ENCODE measurements around the gene TRIM37. TPM values are rescaled to one million over a fixed set of nuclear protein-coding genes. Genes with fewer than 3 reads are reported as not detected.
A peak's percentile ranks its signal among the peaks of the same experiment; 100 is the strongest.

TRIM37 gene
- total RNA-seq, 1 experiment from 2014 or later, result 62.3 TPM

- no peaks in the 10 kb centered on the region for H3K4me1 Mint-ChIP-seq
- peak overlapping the region; percentile 11; the same call in 1 of the 2 replicates for H3K27ac Mint-ChIP-seq
- H3K4me3 Mint-ChIP-seq, result no peak overlapping the region
- CTCF ChIA-PET, result no interaction called here
- DNase-seq (ENCODE audit: low spot score) (no peak), ATAC-seq (no peak)
- H3K27me3 Mint-ChIP-seq (ENCODE audit: low read depth), result no peaks in the 10 kb centered on the region
- TF ChIP-seq MLX (CRISPR knock-in tag; IDR thresholded peaks at IDR 0.05) (no peak), MYBL2 (CRISPR knock-in tag; IDR thresholded peaks at IDR 0.05) (no peak), AR (CRISPR knock-in tag; IDR thresholded peaks at IDR 0.05) (no peak), HMGXB4 (CRISPR knock-in tag; IDR thresholded peaks at IDR 0.05) (no peak), EMX1 (CRISPR knock-in tag; IDR thresholded peaks at IDR 0.05) (no peak), ZNF532 (CRISPR knock-in tag; IDR thresholded peaks at IDR 0.05; ENCODE audit: borderline replicate concordance) (no peak), NR2C2 (CRISPR knock-in tag; IDR thresholded peaks at IDR 0.05) (no peak), GTF2I (CRISPR knock-in tag; conservative IDR thresholded peaks at IDR 0.05) (no peak), ZNF232 (CRISPR knock-in tag; IDR thresholded peaks at IDR 0.05) (no peak), SMAD4 (CRISPR knock-in tag; IDR thresholded peaks at IDR 0.05) (no peak), FOXP4 (CRISPR knock-in tag; IDR thresholded peaks at IDR 0.05) (no peak), OVOL2 (CRISPR knock-in tag; IDR thresholded peaks at IDR 0.05; ENCODE audit: borderline replicate concordance) (no peak)
- peaks cover 8% of the 10 kb centered on the region for H3K36me3 Mint-ChIP-seq
- no peaks in the 10 kb centered on the region for H3K9me3 Mint-ChIP-seq
- POLR2A ChIA-PET, result interaction anchor here (0.7 kb wide), 1 partner anchor 11 kb away, joined by 3 read pairs; no protein-coding TSS in a partner anchor
Observed at GRCh38 chr17:59094861-59095530, 11.7 kb downstream of the TRIM37 start.

GRCh38 chr17:59093702-59094231 is 12.9 kb downstream of the TRIM37 start:
- H3K4me3 Mint-ChIP-seq, result no peak overlapping the region
- TF ChIP-seq CBFB (CRISPR knock-in tag; IDR thresholded peaks at IDR 0.05; ENCODE audit: low read depth) (no peak), PREB (CRISPR knock-in tag; IDR thresholded peaks at IDR 0.05; ENCODE audit: borderline replicate concordance) (no peak)
- DNase-seq (ENCODE audit: low spot score) (no peak), ATAC-seq (no peak)
- no peaks in the 10 kb centered on the region for H3K27me3 Mint-ChIP-seq (ENCODE audit: low read depth)
- POLR2A ChIA-PET, result no interaction called here
- no peaks in the 10 kb centered on the region for H3K4me1 Mint-ChIP-seq
- H3K9me3 Mint-ChIP-seq, result no peaks in the 10 kb centered on the region
- no peak overlapping the region; the same call in 1 of the 2 replicates for H3K27ac Mint-ChIP-seq
- CTCF ChIA-PET, result interaction anchor here (0.5 kb wide), 1 partner anchor 505 kb away, joined by 3 read pairs; no protein-coding TSS in a partner anchor
- peaks cover 14% of the 10 kb centered on the region for H3K36me3 Mint-ChIP-seq

Measured in WTC11 (cell line).